Measurements from ENCODE around the gene PTPRG.

The PTPRG gene

GRCh38 chr3:61947456-61947855 lies 386.1 kb downstream of the PTPRG start:
- DNase-seq (ENCODE audit: low read depth): no peak
- H3K4me3 ChIP-seq (ENCODE audit: low read length): no peak overlapping the region

GRCh38 chr3:61948699-61949305 lies 387.4 kb downstream of the PTPRG start:
- no peak for TF ChIP-seq CTCF (conservative IDR thresholded peaks at IDR 0.05; ENCODE audit: low read depth, low read length)
- no peak overlapping the region for H3K4me3 ChIP-seq (ENCODE audit: low read length)

More at GRCh38 chr3:61947456-61947855, 386.1 kb downstream of the PTPRG start:
- TF ChIP-seq CTCF (conservative IDR thresholded peaks at IDR 0.05; ENCODE audit: low read depth, low read length): no peak

GRCh38 chr3:61954097-61954540 lies 392.7 kb downstream of the PTPRG start:
- TF ChIP-seq CTCF (conservative IDR thresholded peaks at IDR 0.05; ENCODE audit: low read depth, low read length): no peak
- H3K4me3 ChIP-seq (ENCODE audit: low read length): no peak overlapping the region
- no peak for DNase-seq (ENCODE audit: low read depth)

More at GRCh38 chr3:61948699-61949305, 387.4 kb downstream of the PTPRG start:
- DNase-seq (ENCODE audit: low read depth): no peak

DNA sequence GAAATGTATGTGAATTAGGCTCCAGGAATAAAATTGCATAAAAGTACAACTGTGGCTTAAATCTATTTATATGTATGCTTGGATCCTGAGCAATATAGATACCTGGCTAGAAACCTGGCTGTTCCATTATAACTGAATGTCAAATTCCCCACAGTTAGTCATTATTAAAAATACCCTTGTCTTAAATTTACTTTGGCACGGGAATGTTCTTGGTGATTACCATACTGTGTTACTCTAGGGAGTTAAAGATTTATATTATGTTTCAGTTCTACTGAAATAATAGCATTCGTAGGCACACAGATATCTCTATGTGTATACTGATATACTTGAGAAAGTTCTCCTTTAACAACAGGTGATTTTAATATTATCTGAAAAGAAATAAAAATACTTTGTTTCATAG lies 394.1 kb downstream of the PTPRG start:
- no peak overlapping the region for H3K4me3 ChIP-seq (ENCODE audit: low read length)
- no peak for TF ChIP-seq CTCF (conservative IDR thresholded peaks at IDR 0.05; ENCODE audit: low read depth, low read length)
- no peak for DNase-seq (ENCODE audit: low read depth)

DNA sequence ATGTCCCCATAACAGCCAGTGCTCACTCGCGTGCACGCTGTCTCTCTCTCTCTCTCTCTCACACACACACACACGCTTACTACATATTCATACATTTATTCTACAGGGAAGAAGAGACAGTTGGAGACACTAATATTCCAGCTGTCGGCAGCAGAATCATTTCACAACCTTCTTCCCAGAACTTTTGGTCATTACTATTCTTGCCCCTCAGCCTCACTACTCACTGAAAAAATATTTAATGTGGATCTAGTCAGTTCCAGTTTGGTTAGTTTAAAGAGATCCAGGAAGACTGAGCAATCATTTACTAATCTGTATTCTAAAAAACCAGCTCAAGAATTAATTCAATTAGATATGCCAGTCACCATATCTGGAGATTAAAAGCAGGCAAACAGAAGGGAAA lies 394.9 kb downstream of the PTPRG start:
- no peak overlapping the region for H3K4me3 ChIP-seq (ENCODE audit: low read length)
- no peak for TF ChIP-seq CTCF (conservative IDR thresholded peaks at IDR 0.05; ENCODE audit: low read depth, low read length)
- no peak for DNase-seq (ENCODE audit: low read depth)

DNA sequence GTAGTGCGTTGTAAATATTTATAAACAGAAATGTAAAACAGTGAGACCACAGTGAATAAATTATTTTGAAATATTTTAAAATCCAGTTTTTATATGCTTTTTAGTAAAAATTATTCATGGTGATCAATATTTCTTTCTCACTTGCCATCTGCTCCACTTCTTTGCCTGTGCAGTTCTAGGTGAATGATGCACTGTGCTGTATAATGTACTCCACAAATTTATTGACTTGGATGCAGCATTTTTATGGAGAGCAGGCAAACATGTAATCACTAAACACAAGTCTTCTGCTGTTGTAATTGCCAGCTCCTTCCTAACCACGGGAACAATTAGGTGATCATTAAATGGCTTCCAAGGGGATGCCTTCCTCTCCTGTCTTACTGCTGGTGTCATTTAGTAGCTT lies 395.9 kb downstream of the PTPRG start:
- no peak for DNase-seq (ENCODE audit: low read depth)
- TF ChIP-seq CTCF (conservative IDR thresholded peaks at IDR 0.05; ENCODE audit: low read depth, low read length): no peak
- H3K4me3 ChIP-seq (ENCODE audit: low read length): no peak overlapping the region

DNA sequence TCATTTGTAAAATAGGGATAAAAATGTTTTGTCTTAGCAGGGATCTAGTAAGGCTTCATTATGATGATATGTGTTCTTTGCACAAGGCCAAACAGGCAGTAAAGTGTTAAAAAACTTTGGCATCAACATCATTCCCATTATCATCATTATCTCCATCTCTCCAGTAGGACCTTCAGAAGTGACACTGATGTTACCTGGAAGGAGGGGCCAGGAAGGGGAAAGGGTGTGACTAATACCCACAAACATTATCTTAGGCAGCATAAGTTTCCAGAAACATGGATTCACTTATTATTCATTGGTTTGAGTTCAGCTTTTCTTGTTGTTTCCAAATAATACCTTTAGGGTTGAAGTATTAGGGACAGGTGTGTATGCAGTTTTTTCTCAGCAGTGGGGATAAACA lies 399.6 kb downstream of the PTPRG start:
- no peak overlapping the region for H3K4me3 ChIP-seq (ENCODE audit: low read length)
- DNase-seq (ENCODE audit: low read depth): no peak
- TF ChIP-seq CTCF (conservative IDR thresholded peaks at IDR 0.05; ENCODE audit: low read depth, low read length): no peak
